DMS153 treated with DMSO at 0.1 percent for 48 hours (cell line): ENCODE measurements around the gene RAB41.
A peak's percentile ranks its signal among the peaks of the same experiment; 100 is the strongest.
"Not testable (repeated sequence)": the region's sequence is repeated elsewhere in the genome, so short reads cannot be mapped to it uniquely, and the experiment has no call there.

Experiments
- DNase-seq: peaks from one replicate; lab custom pipeline; 2025; ENCODE audit not compliant: unreplicated experiment; lab: John Stamatoyannopoulos, UW

RAB41 gene

DNA sequence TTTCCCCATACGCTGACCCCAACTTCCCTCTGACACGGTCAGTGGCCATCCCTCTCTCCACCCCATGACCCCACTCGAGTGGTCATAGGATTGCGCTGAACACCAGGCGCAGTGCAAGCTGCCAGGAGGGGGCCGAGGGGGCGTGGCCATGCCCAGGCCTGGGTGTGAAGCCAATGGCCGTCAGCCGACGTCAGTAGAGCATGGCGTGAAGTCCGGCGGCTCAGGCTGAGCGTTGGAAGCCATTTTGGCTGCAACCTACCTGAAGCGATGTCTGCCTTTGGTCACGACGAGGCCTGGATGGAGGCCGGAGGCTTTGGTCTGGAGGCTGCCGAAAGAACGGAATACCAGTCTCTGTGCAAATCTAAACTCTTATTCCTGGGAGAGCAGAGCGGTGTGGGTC, at the start of gene RAB41:
RAB41 (plus strand) TSS at position 222 of the 400 bp plus-strand sequence; CDS start at position 268, 46 bp downstream.
- DNase-seq, result no peak

DNA sequence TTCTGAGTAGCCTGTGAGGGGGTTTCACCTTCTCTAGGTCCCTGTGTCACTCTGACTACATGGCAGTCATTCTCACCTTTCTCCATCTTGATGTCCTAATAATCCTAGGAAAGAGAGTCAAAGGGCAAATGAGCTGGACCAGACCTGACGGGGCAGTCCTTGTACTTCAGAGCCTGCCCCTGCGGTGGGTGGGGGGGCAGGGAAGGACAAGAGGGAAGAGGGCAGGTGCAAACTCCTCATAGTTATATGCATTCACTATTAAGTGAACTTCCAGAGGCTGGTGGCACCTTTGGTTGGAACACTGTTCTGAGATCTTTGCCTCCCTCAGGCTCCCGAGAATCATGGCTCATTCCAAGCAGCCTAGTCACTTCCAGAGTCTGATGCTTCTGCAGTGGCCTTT, 47.6 kb upstream of the RAB41 start, which contains the start of gene AWAT1:
AWAT1 (plus strand) TSS at position 301 of the 400 bp plus-strand sequence; CDS start at position 342, 41 bp downstream.
- DNase-seq, result no peak

DNA sequence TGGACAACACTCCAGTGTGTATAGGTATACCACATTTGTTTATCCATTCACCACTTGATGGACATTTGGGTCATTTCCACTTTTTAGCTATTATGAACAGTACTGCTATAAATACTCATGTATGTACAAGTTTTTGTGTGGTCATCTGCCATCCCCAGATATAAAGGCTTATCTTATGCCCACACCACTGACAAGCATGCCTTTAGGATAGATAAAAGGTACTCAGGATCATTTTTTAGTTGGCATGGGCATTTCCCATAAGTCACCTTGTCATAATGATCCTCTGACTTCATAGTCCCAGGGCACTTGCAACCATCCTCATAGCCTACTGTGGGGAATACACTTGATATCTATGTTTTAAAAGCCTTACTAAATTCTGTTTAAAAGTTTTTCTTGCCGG, 41.2 kb upstream of the RAB41 start:
- DNase-seq, result no peak

DNA sequence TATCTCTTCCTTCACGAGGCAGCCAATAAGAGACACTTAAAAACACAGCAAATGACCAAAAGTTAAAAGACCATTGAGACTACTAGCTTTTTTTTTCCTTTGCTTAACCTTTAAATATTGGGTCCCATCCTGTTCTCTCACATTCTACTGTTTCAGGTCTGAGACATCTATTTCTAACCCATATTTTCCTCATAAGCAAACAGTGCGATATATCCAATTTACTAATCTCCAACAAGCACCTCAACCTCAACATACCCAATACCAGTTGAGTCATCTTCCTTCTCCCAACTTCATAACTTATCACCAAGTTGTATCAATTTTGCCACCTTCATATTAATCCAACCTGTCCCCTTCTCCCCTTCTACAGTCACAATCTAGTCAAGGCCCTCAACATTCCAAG, 40.5 kb upstream of the RAB41 start:
- no peak for DNase-seq

DNA sequence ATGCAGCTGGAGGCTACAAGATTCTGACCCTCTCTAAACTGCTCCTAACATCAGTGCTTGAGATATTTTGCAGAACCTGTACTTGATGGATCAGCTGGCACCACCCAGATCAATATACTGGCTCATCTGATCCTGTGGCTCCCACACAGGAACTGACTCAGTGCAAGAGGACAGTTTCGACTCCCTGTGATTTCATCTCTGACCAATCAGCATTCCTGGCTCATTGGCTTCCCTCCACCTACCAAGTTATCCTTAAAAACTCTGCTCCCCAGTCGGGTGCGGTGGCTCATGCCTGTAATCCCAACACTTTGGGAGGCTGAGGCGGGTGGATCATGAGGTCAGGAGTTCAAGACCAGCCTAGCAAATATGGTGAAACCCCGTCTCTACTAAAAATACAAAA, 38.4 kb upstream of the RAB41 start:
- not testable (repeated sequence) for DNase-seq

DNA sequence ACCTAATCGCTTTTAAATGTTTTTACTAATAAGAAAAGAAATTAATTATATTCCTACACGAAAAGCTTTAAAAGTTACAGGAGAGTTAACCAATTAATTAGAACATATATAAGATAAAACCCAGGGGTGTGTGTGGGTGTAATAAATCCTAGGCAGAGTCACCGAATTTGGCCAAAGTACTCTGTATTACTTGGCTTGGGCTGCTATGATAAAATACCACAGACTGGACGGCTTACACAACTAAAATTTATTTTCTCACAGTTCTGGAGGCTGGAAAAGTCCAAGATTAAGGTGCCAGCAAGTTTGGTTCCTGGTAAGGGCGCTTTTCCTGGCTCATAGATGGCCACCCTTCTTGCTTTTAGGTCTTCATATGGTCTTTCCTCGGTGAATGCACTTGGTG, 37.1 kb upstream of the RAB41 start:
- DNase-seq, result no peak

DNA sequence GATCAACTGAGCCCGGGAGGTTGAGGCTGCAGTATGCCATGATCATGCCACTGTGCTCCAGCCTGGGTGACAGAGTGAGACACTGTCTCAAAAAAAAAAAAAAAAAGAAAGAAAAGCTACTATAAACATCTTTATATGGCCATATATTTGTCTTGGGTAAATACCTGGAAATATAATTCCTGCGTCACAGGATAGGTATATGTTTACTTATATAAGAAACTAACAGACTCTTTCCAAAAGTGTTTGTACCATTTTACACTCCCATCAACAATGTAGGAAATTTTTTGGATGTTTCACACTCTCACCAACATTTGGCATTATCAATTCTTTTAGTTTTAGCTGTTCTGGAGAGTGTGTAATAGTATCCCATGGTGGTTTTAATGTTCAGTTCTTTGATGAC, 34.7 kb upstream of the RAB41 start:
- DNase-seq, result no peak

DNA sequence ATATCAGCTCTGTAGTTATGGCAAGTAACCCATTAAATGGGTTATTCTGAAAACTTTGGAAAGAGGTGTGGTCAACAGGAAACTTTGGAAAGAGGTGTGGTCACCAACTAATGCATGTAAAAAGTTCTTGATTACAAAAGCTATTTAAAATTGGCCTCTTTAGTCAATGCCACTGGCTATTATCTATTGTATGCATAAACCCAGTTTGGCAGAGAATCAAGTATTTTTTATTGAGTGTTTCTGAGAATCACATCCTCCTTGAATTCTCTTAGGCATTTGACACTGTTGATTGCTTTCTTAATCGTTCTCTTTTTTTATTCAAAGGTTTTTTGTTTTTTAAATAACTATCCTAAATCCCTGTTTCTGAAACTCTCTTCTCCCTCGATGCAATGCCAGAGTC, 29.5 kb upstream of the RAB41 start:
- no peak for DNase-seq

DNA sequence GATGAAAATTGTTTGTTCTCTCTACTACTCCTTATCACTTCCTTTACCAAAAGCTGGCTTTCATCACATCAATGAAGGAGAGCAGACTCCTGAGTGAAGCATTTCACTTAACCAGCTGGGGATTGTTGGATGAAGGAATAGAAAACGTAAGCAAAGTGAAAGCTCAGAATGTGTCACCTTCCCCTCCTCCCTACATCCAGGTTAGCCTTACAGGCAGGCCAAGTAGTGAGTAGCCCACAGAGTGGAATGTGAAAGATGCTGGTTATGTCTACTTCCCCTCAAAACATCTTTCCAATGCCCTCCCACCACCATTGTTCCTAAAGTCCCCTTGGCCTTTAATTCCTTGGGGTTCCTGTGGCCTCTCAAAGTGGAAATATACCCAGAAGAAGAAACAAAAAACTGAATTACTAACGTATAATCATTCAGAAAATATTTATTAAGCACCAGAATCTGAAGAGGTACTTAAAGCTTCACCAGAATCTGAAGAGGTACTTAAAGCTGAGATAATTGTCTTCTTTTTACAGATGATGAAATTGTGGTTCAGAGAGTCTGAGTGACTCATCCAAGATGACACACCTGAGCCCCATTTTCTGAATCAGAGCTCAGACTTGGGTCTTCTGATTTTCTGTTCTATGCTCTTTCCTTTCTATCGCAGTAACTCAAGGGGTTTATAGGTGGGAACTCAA, 28.5 kb upstream of the RAB41 start:
- no peak for DNase-seq

DNA sequence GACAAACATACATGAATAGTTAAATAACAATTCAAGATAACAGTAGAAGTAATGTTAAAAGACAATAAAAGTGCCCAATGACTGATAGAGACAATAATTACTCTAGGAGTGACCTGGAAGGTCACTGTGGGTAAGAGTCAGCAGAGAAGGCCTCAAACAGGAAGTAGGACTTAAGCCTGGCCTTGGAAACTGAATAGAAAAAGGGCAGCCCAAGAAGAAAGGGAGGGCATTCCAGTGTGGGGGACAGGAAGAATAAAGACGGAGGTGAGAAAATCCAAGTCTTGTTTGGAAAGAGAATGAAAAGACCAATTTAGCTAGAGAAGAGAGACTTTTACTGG, 27.9 kb upstream of the RAB41 start:
- DNase-seq, result no peak

DNA sequence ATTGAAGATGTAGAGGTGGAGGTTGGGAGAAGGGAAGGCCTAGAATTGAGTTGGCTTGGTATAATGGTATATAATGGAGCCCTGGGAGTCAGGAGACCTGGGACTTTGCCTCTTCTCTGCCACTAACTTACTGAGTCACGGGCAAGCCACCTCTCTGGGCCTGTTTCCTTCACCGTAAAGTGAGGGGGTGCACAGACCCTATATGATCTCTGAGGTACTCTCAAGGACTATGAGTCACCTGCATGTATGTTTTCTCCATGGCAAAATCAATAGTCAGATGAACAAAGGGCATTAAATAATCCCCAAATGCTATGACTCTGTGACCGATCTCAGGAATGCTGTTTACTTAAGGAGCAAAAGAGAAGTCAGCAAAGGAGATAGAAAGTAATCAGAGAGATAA, 27.1 kb upstream of the RAB41 start:
- no peak for DNase-seq

DNA sequence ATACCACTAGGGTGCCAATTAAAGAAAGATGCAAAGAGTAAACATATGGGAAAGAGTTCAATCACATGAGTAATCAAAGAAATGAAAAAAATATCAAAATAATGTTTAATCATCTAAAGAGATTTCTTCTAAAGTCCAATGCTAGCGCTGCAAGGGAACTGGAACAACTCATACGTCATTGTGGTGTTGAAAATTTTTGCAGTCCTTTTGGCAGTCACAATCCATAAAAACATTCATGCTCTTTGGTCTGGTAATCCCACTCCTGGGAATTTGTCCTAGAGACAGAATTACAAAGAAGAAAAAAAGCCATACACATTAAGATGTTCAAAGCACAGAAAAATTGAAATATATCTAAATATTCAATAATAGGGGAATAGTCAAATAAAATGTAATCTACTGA, 26.5 kb upstream of the RAB41 start:
- DNase-seq, result no peak

DNA sequence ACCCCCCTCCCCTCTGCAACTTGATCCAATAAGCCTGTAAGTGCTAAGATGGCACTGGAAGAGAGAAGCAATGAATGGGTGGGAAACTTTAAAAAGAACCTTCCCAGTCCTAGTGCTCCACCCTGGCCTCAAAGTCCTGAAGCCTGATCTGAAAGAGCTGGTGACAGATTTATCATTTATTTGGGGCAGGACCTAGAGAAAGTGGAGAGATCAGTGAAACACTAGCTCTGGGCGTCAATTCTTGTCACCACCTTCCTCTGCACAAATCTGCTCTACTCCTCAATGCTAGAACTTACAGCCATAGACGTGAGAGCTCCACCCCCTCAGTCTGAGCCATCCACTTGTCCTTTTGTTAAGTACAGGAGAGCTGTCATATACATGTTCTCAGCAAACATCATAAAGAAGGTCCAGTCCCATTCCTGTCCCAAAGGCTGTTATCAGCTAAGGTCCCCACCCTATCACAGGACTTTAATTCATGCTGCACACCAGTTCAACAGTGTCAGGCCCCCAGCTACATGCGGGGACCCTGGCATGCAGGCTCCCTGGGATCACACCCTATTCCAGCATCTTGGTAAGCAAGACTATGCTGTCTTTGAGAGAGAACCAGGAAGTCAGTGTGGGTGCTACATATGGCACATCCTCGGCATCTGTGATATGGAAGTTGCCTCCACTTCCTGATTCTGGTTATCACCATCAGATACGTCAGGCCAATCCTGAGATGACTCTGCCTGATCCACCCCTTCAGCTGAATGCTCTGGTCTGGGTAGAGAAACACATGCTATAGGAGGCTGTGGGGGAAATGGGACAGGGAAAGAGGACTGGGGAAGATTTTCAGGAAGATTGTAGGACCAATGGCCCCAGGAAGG, 24.3 kb upstream of the RAB41 start:
- no peak for DNase-seq

DNA sequence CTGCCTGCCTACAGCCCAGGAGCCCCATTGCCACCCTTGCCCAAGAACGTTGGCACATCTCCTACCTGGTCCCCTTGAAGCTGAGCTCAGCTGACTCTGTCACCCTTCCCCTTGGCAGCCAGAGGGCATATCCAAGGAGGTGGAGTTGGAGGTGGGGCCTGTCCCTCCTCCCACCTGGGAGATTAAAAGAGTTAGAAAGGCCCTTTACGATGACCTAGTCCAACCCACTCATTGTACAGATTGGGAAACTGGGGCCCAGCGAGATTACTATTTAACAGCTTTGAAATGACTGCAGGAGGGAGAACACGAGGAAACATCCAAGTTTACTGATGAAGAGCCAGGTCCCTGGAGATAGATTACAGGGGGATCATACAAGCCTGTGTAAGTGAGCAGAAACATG, 21.9 kb upstream of the RAB41 start, which contains the start of gene P2RY4:
P2RY4 (minus strand) TSS at position 101 of the 400 bp plus-strand sequence. CDS start 580 bp downstream, outside the sequence.
- no peak for DNase-seq

DNA sequence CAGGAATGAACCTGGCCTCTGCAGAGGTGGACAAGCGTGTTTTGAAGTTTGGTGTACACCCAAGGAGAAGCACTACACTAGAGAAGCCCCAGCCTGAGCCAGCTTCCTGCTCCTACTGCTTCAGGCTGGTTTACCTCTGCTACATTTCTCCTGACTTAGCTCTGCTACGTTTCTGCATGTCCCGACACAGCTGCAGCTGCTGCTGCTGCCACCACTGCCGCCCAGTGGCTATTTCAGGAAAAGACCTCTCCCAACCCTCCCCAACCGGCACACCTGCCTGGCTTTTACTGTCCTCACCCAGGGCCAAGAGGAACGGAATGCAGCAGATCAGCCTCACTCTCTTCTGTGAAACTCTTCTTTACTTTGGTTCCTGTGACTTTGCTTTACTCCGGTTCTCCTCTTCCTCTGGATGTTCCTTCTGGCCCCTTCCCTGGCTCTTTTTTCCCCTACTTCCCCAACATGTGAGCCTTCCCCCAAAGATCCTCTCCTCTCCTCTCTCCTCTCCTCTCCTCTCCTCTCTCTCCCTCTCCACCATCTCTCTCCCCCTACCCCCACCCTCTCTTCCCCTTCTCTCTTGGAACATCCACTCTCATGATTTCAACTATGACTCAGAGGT, 18.9 kb upstream of the RAB41 start:
- peak; percentile 53 for DNase-seq

DNA sequence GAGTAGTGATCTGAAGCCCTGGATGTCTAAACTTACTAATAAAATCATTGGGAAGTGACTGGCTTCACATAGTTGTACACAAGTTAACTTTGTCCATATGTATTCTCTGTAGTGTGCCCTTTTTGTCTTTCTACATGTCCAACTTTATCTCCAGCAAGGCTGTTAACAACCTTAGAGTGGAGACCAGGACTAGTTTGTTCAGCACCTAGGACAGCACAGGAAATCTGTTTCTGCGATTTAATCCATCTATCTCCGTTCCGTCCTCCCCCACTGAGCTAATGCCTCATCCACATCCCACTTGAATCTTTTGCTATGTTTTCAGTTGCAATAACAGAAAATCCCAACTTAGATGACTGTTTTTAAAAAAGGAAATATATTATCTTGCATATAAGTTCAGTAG, 17.2 kb upstream of the RAB41 start:
- no peak for DNase-seq

DNA sequence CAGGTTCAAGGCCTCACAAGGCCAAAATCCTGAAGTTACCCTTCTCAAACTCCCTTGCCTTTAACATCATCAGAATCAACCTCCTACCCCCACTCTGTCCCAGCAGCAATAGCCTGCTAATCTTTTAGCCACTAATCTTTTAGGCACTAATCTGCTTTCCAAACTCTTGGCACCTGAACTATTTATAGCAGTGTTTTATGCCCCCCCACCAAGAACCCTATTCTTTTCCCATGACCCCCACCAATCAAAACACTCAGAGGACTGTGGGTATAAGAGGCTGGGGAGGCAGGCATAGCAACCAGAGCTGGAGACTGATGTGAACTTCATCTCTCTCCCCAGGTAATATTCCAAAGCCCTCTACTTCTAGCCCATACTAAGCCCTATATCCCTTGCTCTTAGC, 13.9 kb upstream of the RAB41 start, which contains the start of gene ARR3:
ARR3 (plus strand) TSS at position 301 of the 400 bp plus-strand sequence. CDS start 1,052 bp downstream, outside the sequence.
- no peak for DNase-seq

DNA sequence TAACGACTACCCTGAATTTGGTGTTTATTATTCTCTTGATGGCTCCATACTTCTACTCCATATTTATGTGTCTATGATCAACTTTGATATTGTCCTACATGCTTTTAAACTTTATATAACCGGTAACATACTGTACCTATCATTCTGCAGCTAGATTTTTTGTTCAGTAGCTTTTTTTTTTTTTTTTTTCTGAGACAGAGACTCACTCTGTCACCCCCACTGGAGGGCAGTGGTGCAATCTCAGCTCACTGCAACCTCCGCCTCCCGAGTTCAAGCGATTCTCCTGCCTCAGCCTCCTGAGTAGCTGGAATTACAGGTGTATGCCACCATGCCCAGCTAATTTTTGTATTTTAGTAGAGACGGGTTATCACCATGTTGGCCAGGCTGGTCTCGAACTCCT, 7.9 kb upstream of the RAB41 start:
- DNase-seq, result not testable (repeated sequence)

DNA sequence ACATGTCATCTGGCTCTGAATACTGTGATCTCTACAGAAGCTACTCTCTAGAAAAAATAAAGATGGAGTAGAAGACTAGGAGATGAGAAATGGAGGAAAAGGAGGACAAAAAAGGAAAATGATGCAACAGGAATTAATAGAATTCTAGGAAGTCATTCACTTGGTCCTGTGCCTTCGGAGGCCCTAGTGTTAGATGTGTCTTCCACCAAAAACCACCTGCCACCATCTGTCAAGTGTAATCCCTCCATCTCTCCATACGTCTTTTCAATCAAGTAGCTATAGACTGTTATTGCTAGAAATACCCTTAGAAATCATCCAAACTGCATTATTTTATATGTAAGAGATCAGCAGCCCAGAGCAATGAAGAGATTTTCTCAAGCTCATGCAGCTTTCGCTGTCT, 2.9 kb upstream of the RAB41 start:
- DNase-seq, result no peak

DNA sequence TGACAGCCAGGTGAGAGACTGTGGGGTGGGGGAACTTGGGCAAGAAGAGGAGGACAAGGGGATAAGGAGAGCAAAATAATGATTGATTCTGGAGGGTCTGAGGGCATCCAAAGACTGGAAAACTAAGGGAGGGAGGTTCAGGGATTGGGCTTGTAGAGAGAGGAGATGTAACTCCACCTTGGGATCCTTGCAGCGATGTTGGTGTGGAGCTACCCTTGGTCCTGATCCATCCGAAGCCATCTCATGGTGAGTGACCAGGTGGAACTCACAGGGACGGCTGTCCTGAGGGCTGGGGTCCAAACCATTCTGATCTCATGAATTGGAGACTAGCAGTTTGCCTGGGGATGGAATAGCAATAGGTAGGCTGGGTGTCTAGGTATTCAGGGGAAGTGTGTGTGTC, 1.4 kb upstream of the RAB41 start:
- no peak for DNase-seq

DNA sequence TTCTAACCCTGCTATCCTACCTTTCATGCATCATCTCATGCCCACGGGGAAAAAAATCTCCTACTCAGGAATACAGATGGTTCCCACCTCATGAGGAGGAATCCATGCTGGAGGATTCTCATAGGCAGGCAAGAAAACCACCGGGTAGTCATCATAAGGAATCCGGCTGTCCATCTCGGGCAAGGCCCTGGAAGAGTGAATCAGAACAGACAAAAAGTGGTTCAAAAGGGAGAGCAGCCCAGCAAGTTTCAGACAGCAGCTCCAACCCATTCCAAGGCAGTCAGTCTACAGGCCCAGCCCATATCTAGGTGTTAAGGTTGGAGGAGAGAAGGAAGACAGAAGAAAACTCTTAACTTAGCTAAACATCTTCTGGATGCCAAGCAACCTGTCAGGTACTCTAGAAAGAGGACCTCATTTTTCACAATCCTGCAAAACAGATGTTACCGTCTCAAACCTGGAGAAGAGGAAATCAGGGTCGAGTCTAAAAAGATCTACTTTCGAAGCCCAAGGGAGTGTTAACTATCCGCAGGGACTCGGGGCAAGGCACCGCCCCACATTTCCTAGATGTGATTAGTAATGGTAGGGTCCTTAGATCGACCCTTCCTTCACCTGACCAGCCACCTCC, 7.3 kb downstream of the RAB41 start:
- DNase-seq, result no peak
